GM19240 (cell line): ENCODE results near the gene ZNF599.
A peak's percentile ranks its signal among the peaks of the same experiment; 100 is the strongest.
"Not testable (repeated sequence)": the region's sequence is repeated elsewhere in the genome, so short reads cannot be mapped to it uniquely, and the experiment has no call there.

Experiments used
- DNase-seq: peaks from one replicate; pipeline ENCODE4 v3.0.0; 2011; ENCODE audit warnings: low spot score; ENCODE audit not compliant: insufficient read length

ZNF599 gene

DNA sequence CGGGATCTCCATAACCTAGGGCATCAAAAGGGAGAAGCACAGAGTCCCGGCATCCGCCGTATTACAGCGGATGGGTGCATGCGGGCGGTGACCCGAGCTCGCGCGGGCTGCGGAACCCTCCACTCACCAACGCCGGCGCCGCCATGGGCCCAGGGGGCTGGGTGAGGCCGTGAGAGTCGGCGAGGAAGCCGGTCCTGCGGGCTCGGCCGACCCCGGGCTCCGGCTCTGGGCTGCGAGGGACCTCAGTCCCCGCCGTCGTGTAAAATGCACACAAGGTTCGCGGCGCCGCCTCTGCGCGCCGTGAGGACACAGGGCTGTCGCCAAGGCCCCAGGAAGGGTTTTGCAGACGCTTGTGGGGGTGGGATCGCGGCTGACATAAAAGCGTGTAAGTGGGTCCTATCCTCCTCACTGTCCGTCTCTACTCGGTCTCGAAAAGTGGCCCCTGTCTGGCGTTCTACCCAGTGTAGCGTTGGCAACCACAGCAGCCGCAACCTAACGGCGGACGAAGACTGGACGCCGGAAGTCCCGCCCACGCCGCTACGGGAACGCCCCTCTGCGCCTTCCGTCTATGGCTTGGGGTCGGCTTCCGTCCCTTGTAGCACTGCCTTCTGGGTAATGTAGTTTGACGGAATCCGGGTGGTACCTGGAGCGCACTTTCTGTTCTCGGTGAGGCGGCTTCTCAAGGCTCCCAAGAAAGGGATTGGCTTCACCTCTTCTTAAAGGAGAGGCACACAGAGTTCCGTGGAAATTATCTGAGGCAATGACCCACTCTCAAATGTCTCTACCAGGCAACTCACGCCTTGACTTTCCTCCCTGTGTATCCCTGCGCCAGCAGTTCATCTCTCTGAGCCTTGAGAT, at the start of gene ZNF599:
TSS of gene ZNF599 (minus strand) at position 519 of the 858 bp plus-strand sequence. CDS start at position 145, 374 bp downstream.
- peak; percentile 72 for DNase-seq

GRCh38 chr19:34818270-34818669, 45.3 kb upstream of the ZNF599 start:
- DNase-seq, result no peak

- DNase-seq, result no peak
Measured at GRCh38 chr19:34816708-34817107, 43.7 kb upstream of the ZNF599 start.

- no peak for DNase-seq
Measured at GRCh38 chr19:34808566-34808965, 35.6 kb upstream of the ZNF599 start.

- no peak for DNase-seq
Measured at GRCh38 chr19:34806976-34807860, 34.2 kb upstream of the ZNF599 start.

DNA sequence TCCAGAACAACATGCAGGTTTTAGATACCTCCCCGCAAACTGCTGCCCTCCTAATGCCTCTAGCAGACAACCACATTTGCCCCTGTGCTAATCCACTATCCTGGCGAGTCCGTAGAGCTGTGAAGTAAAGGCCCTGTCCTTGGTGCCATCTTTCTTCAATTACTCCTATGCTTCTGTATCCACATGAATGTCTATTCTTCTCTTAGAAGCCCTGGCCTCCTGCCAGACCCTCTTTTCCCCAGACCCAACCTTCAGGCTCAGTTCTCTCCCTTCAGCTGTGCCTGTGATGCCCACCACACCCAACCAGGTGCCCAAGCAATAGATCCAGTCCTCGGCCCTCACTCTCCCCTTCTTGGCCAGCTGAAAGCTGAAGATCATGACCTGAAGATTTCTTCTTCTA, 31.1 kb upstream of the ZNF599 start:
- no peak for DNase-seq

DNA sequence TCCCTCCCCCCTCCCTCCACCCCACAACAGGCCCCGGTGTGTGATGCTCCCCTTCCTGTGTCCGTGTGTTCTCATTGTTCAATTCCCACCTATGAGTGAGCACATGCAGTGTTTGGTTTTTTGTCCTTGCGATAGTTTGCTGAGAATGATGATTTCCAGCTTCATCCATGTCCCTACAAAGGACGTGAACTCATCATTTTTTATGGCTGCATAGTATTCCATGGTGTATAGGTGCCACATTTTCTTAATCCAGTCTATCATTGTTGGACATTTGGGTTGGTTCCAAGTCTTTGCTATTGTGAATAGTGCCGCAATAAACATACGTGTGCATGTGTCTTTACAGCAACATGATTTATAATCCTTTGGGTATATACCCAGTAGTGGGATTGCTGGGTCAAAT, 23.9 kb upstream of the ZNF599 start:
- not testable (repeated sequence) for DNase-seq

GRCh38 chr19:34794066-34794960, 21.3 kb upstream of the ZNF599 start:
- no peak for DNase-seq

DNA sequence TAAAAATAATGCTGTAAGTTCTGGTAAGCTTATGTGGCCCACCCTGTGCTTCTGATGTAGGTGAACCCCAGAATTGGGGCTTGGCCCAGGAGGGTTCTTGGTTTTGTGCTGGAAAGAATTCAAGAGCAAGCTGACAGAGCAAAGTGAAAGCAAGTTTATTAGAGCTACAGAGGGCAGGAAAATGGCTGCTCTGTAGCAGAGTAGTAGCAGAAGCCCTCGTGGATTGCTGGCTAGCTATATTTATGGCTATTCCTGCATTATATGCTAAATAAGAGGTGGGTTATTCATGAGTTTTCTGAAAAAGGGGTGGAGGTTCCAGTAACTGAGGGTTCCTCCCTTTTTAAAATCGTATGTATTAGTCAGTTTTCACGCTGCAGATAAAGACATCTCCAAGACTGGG, 20.6 kb upstream of the ZNF599 start:
- no peak for DNase-seq

- DNase-seq, result no peak
Measured at GRCh38 chr19:34788074-34788473, 15.1 kb upstream of the ZNF599 start.

DNA sequence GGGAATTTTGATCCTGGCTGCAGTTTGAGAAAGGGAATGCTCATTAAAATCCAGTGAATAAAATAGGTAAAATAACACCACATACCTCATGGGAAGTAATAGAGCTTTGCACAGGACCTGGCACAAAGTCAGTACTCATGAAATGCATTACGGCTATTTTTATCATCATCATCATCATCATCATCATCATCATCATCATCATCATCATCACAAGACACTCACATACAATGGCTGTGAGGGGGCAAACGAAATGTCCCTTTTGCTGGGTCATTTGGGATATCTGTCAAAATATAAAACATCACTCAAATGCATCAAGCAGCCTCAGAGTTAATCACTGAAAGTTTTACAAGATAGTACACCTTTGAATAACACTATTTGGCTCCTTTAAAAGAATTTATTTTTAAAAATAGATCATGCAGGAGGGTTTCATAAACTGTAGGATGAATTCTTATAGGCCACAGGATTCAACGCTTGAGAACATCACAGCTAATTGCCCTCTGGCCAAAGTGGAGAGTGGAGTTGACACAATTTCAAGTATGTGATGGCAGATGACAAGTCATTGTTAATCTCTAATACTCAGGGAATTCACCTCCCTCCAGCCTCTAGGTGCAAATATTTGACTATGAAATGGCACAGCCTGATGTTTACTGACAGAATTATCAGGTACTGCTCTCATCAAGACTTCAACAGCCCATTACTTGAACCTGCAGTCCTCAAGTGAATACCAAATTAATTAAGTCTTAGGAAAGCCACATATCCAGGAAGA, 14.2 kb upstream of the ZNF599 start:
- no peak for DNase-seq

- no peak for DNase-seq
Measured at GRCh38 chr19:34786236-34786635, 13.2 kb upstream of the ZNF599 start.

DNA sequence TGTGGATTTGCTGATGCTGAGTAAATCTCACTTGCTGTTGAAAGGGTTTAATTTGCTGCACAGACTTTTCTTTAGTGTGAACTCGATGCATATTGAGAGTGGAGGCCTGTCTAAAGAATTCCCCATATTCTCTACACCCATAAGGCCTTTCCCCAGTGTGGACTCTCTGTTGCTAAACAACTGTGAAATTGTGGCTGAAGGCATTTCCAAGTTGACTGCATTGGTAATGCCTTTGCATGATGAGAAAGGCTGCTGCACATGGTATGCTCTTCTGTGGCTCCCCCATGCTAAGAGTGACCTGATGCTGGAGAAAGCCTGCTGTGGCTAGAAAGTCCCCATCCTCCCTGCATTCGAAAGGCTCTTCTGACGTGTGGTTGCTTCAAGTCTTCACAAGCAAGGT, 6.6 kb upstream of the ZNF599 start:
- DNase-seq, result no peak

- DNase-seq, result no peak
Measured at GRCh38 chr19:34778342-34778741, 5.3 kb upstream of the ZNF599 start.

DNA sequence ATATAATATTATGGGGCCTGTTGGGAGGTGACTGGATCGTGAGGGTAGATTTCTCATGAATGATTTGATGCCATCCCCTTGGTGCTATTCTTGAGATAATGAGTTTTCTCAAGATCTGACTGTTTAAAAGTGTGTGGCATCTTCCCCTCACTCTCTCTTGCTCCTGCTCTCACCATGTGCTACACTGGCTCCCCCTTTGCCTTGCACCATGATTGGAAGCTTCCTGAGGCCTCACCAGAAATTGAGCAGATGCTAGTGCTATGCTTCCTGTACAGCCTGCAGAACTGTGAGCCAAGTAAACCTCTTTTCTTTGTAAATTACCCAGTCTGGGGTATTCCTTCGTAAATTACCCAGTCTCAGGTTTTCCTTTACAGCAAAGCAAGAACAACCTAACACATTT, 1.8 kb upstream of the ZNF599 start:
- DNase-seq, result no peak

- no peak for DNase-seq
Measured at GRCh38 chr19:34773555-34773864, 495 bp upstream of the ZNF599 start.

- no peak for DNase-seq
Measured at GRCh38 chr19:34767951-34768350, 5.1 kb downstream of the ZNF599 start.

GRCh38 chr19:34766386-34766785, 6.6 kb downstream of the ZNF599 start:
- no peak for DNase-seq

DNA sequence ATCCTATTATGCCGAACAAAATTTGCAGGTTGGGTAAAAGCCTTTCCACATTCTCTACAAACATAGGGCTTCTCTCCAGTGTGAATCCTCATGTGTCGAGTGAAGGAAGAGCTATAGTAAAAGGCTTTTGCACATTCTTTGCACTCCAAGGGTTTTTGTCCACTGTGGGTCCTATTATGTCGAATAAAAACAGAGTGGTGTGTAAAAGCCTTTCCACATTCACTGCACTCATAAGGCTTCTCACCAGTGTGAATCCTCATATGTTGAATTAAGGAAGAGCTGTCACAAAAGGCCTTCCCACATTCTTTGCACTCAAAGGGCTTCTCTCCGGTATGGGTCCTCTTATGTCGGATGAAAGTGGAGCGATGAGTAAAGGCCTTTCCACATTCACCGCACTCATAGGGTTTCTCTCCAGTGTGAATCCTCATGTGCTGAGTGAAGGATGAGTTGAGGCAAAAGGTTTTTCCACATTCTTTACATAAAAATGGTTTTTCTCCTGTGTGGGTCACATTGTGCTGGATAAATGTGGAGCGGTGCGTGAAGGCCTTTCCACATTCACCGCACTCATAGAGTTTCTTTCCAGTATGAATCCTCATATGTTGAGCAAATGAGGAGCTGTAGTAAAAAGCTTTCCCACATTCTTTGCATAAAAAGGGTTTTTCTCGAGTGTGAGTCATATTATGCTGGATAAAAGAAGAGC, 13.6 kb downstream of the ZNF599 start:
- DNase-seq, result no peak

DNA sequence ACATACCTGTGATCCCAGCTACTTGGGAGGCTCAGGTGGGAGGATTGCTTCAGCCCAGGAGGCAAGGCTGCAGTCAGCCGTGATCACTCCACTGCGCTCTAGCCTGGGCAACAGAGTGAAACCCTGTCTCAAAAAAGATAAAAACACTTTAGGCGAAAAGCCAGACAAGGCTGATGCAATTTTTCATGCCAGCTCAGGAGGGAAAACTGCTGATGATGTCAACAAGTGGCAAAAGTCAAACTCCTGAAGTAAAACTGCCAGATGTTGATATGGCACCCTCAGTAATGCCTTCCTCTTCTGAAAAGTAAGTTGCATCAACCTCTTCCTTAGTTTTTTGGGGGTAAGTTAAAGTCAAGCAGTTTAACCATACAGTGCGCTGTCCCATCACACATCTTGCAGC, 15.6 kb downstream of the ZNF599 start:
- no peak for DNase-seq
